Loucy (cell line): Measurements from ENCODE around the gene SLC28A1.

Experiments used
- H2AFZ ChIP-seq: fragments of 200-600 bp; sonication (generic); 2 replicates; pipeline ENCODE4 v1.6.0; 2016; ENCODE audit warnings: antibody characterized with exemption, mild to moderate bottlenecking, low read length, moderate library complexity
- H3F3A ChIP-seq: fragments of 200-600 bp; 2 replicates; pipeline ENCODE4 v1.6.0; 2016; ENCODE audit warnings: antibody characterized with exemption, low read depth, mild to moderate bottlenecking
- H3K27me3 ChIP-seq: fragments of 200-600 bp; sonication (generic); 2 replicates; pipeline ENCODE4 v1.6.1; 2014; ENCODE audit warnings: low read length, mild to moderate bottlenecking; ENCODE audit not compliant: insufficient read depth, poor library complexity, severe bottlenecking
- H3K36me3 ChIP-seq: fragments of 200-600 bp; sonication (generic); 2 replicates; pipeline ENCODE4 v1.6.1; 2016; ENCODE audit warnings: low read length; ENCODE audit not compliant: insufficient read depth
- H3K4me1 ChIP-seq: fragments of 200-600 bp; sonication (generic); 2 replicates; pipeline ENCODE4 v1.5.1; 2014; ENCODE audit warnings: low read length, mild to moderate bottlenecking; ENCODE audit not compliant: insufficient read depth, poor library complexity, severe bottlenecking
- H3K4me2 ChIP-seq: fragments of 200-600 bp; sonication (generic); 2 replicates; pipeline ENCODE4 v1.6.0; 2014; ENCODE audit warnings: antibody characterized with exemption, low read length, low read depth, mild to moderate bottlenecking; ENCODE audit not compliant: poor library complexity, severe bottlenecking
- H3K4me3 ChIP-seq: fragments of 200-600 bp; sonication (generic); 2 replicates; pipeline ENCODE4 v1.5.1; 2014; ENCODE audit warnings: low read length, mild to moderate bottlenecking, mixed read lengths; ENCODE audit not compliant: poor library complexity, severe bottlenecking
- H3K79me2 ChIP-seq: fragments of 200-600 bp; sonication (generic); 2 replicates; pipeline ENCODE4 v1.6.1; 2014; ENCODE audit warnings: low read length; ENCODE audit not compliant: insufficient read depth
- H3K9ac ChIP-seq: fragments of 200-600 bp; sonication (generic); 2 replicates; pipeline ENCODE4 v1.6.0; 2014; ENCODE audit warnings: mild to moderate bottlenecking, low read depth, low read length, moderate library complexity; ENCODE audit not compliant: poor library complexity, severe bottlenecking
- H3K9me2 ChIP-seq: fragments of 200-600 bp; sonication (generic); replicated peaks from 2 replicates; pipeline ENCODE4 v1.6.1; 2016; ENCODE audit warnings: low read depth, low read length, mixed read lengths
- H3K9me3 ChIP-seq: fragments of 200-600 bp; sonication (generic); 2 replicates; pipeline ENCODE4 v1.6.1; 2014; ENCODE audit warnings: mild to moderate bottlenecking, antibody characterized with exemption, low read length, low read depth; ENCODE audit not compliant: insufficient read depth
- H4K20me1 ChIP-seq: fragments of 200-600 bp; sonication (generic); 2 replicates; pipeline ENCODE4 v1.6.0; 2014; ENCODE audit warnings: antibody characterized with exemption, low read length, mild to moderate bottlenecking; ENCODE audit not compliant: insufficient read depth, poor library complexity, severe bottlenecking
- CTCF ChIP-seq: fragments of 200-600 bp; sonication (generic); conservative IDR thresholded peaks from 2 replicates; pipeline ENCODE4 v1.5.1; 2014; ENCODE audit warnings: mild to moderate bottlenecking, antibody characterized with exemption, low read length
- EZH2phosphoT487 ChIP-seq: fragments of 200-600 bp; IDR thresholded peaks from 2 replicates; pipeline ENCODE4 v1.6.1; 2018; ENCODE audit warnings: antibody characterized with exemption, mild to moderate bottlenecking, moderate library complexity, borderline replicate concordance

SLC28A1 gene

GRCh38 chr15:84947947-84948830 is 63.7 kb downstream of the SLC28A1 start:
- TF ChIP-seq CTCF (no peak), EZH2phosphoT487 (no peak)
- H3K4me3 ChIP-seq = no peak overlapping the region
- H3K4me1 ChIP-seq = no peaks in the 10 kb centered on the region
- H2AFZ ChIP-seq = no peak overlapping the region
- no peaks in the 10 kb centered on the region for H3K36me3 ChIP-seq
- no peaks in the 10 kb centered on the region for H3F3A ChIP-seq
- no peaks in the 10 kb centered on the region for H3K79me2 ChIP-seq
- no peaks in the 10 kb centered on the region for H3K9me3 ChIP-seq
- H4K20me1 ChIP-seq = no peaks in the 10 kb centered on the region
- H3K9me2 ChIP-seq = no peaks in the 10 kb centered on the region
- H3K27me3 ChIP-seq = no peaks in the 10 kb centered on the region
- H3K4me2 ChIP-seq = no peak overlapping the region
- no peak overlapping the region for H3K9ac ChIP-seq

- no peaks in the 10 kb centered on the region for H3K79me2 ChIP-seq
- TF ChIP-seq EZH2phosphoT487 (no peak), CTCF (no peak)
- H3F3A ChIP-seq = no peaks in the 10 kb centered on the region
- no peak overlapping the region for H3K9ac ChIP-seq
- H4K20me1 ChIP-seq = no peaks in the 10 kb centered on the region
- no peaks in the 10 kb centered on the region for H3K9me2 ChIP-seq
- H3K36me3 ChIP-seq = no peaks in the 10 kb centered on the region
- no peaks in the 10 kb centered on the region for H3K27me3 ChIP-seq
- H2AFZ ChIP-seq = no peak overlapping the region
- H3K9me3 ChIP-seq = no peaks in the 10 kb centered on the region
- H3K4me1 ChIP-seq = no peaks in the 10 kb centered on the region
- no peak overlapping the region for H3K4me3 ChIP-seq
- no peak overlapping the region for H3K4me2 ChIP-seq
Measured at GRCh38 chr15:84949043-84949442, 64.6 kb downstream of the SLC28A1 start.

- Histone ChIP-seq H3K9me3 (no peaks in the 10 kb centered on the region), H3K27me3 (no peaks in the 10 kb centered on the region), H3K9me2 (no peaks in the 10 kb centered on the region), H3K4me2 (no peak overlapping the region), H3K4me1 (no peaks in the 10 kb centered on the region), H3F3A (no peaks in the 10 kb centered on the region), H4K20me1 (no peaks in the 10 kb centered on the region), H3K79me2 (no peaks in the 10 kb centered on the region), H2AFZ (no peak overlapping the region), H3K36me3 (no peaks in the 10 kb centered on the region), H3K9ac (no peak overlapping the region), H3K4me3 (no peak overlapping the region)
- TF ChIP-seq CTCF = no peak
- TF ChIP-seq EZH2phosphoT487 = no peak
Measured at GRCh38 chr15:84949845-84950569, 65.5 kb downstream of the SLC28A1 start.
